Esophagus squamous epithelium (tissue), 4 donors: ENCODE measurements around the gene COL1A1.

Experiments used
- CTCF ChIP-seq, 6 experiments: fragments of 450-650 bp in 4 of 6; fragments of 200-600 bp in 2 of 6; sonication (generic) in 2 of 6; IDR thresholded peaks; one replicate each; pipeline ENCODE4 v1.5.1; 2016 to 2019; ENCODE audit warnings: antibody characterized with exemption in 6 of 6, mild to moderate bottlenecking in 4 of 6, moderate library complexity in 4 of 6
- POLR2A ChIP-seq, 4 donors: fragments of 450-650 bp; IDR thresholded peaks; one replicate each; pipeline ENCODE4 v1.6.1; 2017; ENCODE audit warnings: antibody characterized with exemption in 4 of 4, mild to moderate bottlenecking in 4 of 4, moderate library complexity in 3 of 4

GRCh38 chr17:50200457-50201275 is 765 bp downstream of the COL1A1 start:
- TF ChIP-seq POLR2A (IDR thresholded peaks at IDR 0.05) (no peak), CTCF (IDR thresholded peaks at IDR 0.05) (peak; percentile 96 to 100 (median 100))
